ENCODE results near the gene CALML4. TPM values are rescaled to one million over a fixed set of nuclear protein-coding genes. Genes with fewer than 3 reads are reported as not detected.

Gene CALML4
- total RNA-seq, 3 donors from 2014 or later (not counting 1 experiment from before 2014, with no cell fraction given) = 2.1 to 3.9 (median 3.7) TPM

DNA sequence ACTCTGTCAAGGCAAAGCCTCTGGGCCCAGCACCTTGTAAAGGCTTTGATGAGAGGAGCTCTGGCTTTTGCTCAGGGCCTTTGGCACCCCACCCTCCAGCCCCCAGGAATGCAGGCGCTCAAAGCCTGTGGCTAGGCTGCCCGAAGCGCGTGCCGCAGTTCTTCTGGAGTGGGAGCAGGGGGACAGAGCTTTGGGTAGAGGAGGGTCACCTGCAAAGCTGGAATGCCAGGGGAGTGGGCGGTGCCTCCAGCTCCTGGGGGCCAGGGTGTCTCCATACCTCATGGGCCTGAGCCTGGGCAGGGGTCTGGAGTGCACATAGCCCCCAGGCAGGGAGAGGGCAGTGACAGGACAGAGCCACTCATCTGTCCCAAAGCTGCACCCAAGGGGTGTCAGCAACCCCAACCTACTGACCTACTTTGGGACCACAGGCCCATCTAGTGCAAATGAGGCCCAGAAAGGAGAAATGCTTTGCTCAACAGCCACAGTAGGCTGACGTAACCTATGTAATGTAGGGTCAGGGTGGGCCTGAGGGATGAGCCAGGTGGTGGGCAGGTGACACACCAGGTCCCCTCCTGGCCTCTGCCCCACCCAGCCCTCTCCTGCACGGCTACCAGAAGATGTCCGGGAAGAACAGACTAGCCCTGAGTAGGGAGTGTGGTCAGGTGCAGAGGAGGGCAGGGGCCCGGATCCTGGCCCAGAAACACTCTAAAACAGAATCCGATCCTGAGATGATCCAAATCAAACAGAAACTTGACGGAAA is 2.2 kb upstream of the CALML4 start:
- Mint-ChIP-seq H3K36me3 (no peaks in the 10 kb centered on the region), H3K4me1 (peaks cover 0 to 32% of the 10 kb centered on the region in 2 donors), H3K27ac (no peak overlapping the region), H3K27me3 (ENCODE audit: low read depth in 2 of 2) (no peaks in the 10 kb centered on the region), H3K9me3 (no peaks in the 10 kb centered on the region), H3K4me3 (no peak overlapping the region)
- DNase-seq (no peak), ATAC-seq (no peak)
- Histone ChIP-seq H3K4me1 (ENCODE audit: control insufficient read depth, insufficient read depth, low read length) (peaks cover 33% of the 10 kb centered on the region), H3K9me3 (ENCODE audit: control insufficient read depth, insufficient read depth, low read length) (no peaks in the 10 kb centered on the region), H3K4me3 (ENCODE audit: low read length) (no peak overlapping the region), H3K27ac (ENCODE audit: low read length) (no peak overlapping the region), H3K36me3 (ENCODE audit: control insufficient read depth, insufficient read depth, low read length) (no peaks in the 10 kb centered on the region), H3K27me3 (ENCODE audit: control insufficient read depth, insufficient read depth, low read length) (no peaks in the 10 kb centered on the region)
- TF ChIP-seq CTCF (IDR thresholded peaks at IDR 0.05) = no peak
- intact Hi-C loops (cut with micrococcal nuclease) = no loop called here
- 92% methylated on average over 12 of the region's 12 CpGs for WGBS (ENCODE audit: insufficient coverage)

DNA sequence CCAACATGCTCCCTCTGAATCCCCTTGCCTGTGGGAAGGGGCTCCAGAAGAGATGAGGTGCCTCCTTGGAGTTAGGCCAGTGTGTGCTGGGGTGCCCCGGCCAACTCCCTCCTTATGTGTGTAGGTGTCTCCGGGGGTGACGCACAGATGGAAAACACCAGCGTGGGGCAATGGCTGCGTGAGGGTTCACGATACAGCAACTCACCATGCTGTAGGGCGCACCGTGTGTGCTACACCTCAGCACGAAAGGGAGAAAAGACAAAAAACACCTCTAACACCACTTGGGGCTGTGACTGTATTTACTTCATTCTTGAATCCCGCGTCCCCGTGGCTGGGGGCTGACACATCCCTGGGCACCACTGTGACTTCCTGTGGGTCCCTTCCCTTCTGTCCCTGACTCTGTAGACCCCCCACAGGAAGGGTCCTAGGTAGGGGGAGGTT is 1.6 kb upstream of the CALML4 start:
- no peaks in the 10 kb centered on the region for H3K27me3 ChIP-seq (ENCODE audit: control insufficient read depth, insufficient read depth, low read length)
- Mint-ChIP-seq H3K9me3 (no peaks in the 10 kb centered on the region), H3K4me1 (peaks cover 0 to 32% of the 10 kb centered on the region in 2 donors), H3K27me3 (ENCODE audit: low read depth in 2 of 2) (no peaks in the 10 kb centered on the region), H3K36me3 (no peaks in the 10 kb centered on the region), H3K4me3 (no peak overlapping the region), H3K27ac (no peak overlapping the region)
- DNase-seq (no peak), ATAC-seq (no peak)
- intact Hi-C loops (cut with micrococcal nuclease) = no loop called here
- H3K9me3 ChIP-seq (ENCODE audit: control insufficient read depth, insufficient read depth, low read length) = no peaks in the 10 kb centered on the region
- no peak overlapping the region for H3K27ac ChIP-seq (ENCODE audit: low read length)
- no peak overlapping the region for H3K4me3 ChIP-seq (ENCODE audit: low read length)
- 93% methylated on average over 12 of the region's 12 CpGs for WGBS (ENCODE audit: insufficient coverage)
- H3K36me3 ChIP-seq (ENCODE audit: control insufficient read depth, insufficient read depth, low read length) = no peaks in the 10 kb centered on the region
- peaks cover 33% of the 10 kb centered on the region for H3K4me1 ChIP-seq (ENCODE audit: control insufficient read depth, insufficient read depth, low read length)
- no peak for TF ChIP-seq CTCF (IDR thresholded peaks at IDR 0.05)

DNA sequence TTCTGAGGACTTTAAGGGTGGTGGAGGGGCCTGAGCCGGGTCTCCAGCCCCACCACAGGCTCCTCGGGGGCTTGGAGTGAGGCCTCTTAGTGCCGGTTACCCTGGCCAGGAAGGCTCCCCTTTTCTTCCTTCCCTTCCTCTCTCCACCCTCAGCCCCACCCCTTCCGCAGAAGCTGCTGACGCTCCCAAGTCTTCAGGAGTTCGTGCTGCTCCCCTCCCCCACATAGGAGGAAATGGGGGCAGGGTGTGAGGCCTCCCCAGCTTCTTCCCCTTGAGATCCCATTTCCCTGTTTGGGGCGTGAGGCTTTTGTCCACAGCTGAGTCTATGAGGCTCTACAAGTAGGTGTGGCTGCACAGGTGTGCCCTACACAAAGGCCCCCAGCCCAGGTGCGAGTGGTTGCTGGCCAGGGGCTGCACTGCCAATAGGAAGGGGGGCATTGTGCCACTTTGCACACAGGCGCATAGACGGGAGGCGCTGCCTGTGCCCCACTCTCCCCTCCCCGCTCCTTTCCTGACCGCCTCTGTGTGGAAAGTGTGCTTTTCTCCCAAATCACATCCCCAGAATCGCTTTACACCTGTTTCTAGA is 915 bp upstream of the CALML4 start:
- WGBS (ENCODE audit: insufficient coverage) = 62% methylated on average over 13 of the region's 14 CpGs
- peaks cover 0 to 32% of the 10 kb centered on the region in 2 donors for H3K4me1 Mint-ChIP-seq
- intact Hi-C loops (cut with micrococcal nuclease) = no loop called here

More for the DNA sequence above, 915 bp upstream of the CALML4 start:
- H3K27ac Mint-ChIP-seq = no peak overlapping the region
- Histone ChIP-seq H3K36me3 (ENCODE audit: control insufficient read depth, insufficient read depth, low read length) (no peaks in the 10 kb centered on the region), H3K9me3 (ENCODE audit: control insufficient read depth, insufficient read depth, low read length) (no peaks in the 10 kb centered on the region), H3K4me3 (ENCODE audit: low read length) (no peak overlapping the region), H3K4me1 (ENCODE audit: control insufficient read depth, insufficient read depth, low read length) (peaks cover 36% of the 10 kb centered on the region), H3K27ac (ENCODE audit: low read length) (no peak overlapping the region), H3K27me3 (ENCODE audit: control insufficient read depth, insufficient read depth, low read length) (no peaks in the 10 kb centered on the region)
- H3K4me3 Mint-ChIP-seq = no peak overlapping the region
- no peaks in the 10 kb centered on the region for H3K9me3 Mint-ChIP-seq
- H3K27me3 Mint-ChIP-seq (ENCODE audit: low read depth in 2 of 2) = no peaks in the 10 kb centered on the region
- ATAC-seq = no peak
- TF ChIP-seq CTCF (IDR thresholded peaks at IDR 0.05) = no peak
- no peaks in the 10 kb centered on the region for H3K36me3 Mint-ChIP-seq
- no peak for DNase-seq
